ENCODE data around the gene ASAH2B.
"Not testable (repeated sequence)": the region's sequence is repeated elsewhere in the genome, so short reads cannot be mapped to it uniquely, and the experiment has no call there.

GRCh38 chr10:50697819-50698218 is 41.9 kb upstream of the ASAH2B start:
- not testable (repeated sequence) for TF ChIP-seq CTCF (IDR thresholded peaks at IDR 0.05; ENCODE audit: insufficient read depth, low read length, poor library complexity, severe bottlenecking); EZH2phosphoT487 (conservative IDR thresholded peaks at IDR 0.05; ENCODE audit: low read length)

Data from SU-DHL-6 (cell line).